Renal cortex interstitium (tissue), 11 donors: ENCODE measurements around the gene RYR3. TPM values are rescaled to one million over a fixed set of nuclear protein-coding genes. Genes with fewer than 3 reads are reported as not detected.
A peak's percentile ranks its signal among the peaks of the same experiment; 100 is the strongest.

Source experiments
- DNase-seq, 11 donors: peaks; one replicate each; pipeline ENCODE4 v3.0.0-alpha.2; 2013; ENCODE audit warnings: low read depth in 9 of 11, low spot score in 4 of 11; ENCODE audit errors: extremely low read depth in 1 of 11
- polyA plus RNA-seq, 3 donors: library from polyadenylated mRNA; unstranded; fragments of 120-200 nt; gene quantifications; one replicate each; pipeline ENCODE4 v1.2.1, GENCODE V29; 2013; ENCODE audit not compliant: insufficient read length in 3 of 3

RYR3 gene
- polyA plus RNA-seq, 3 donors, result 6.8 to 13.6 (median 12.5) TPM

DNA sequence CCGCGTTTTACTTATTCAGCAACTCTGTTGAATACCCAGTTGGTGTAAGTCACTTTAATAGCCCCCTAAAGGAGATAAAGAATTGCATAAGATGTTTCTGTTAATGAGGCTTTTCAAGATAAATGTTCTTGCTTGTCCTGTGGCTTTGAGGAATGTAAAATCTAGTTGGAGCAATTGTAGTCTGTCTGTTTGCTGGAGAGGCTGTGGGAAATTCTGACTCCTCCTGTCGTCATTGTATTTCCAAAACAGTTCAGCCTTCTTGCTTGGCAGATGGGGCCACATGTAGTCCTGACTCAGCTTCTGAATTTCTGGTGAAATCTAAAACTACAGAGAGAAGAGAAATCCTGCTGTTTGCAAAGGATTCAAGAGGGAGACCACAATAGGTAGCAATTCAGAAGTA is 114.4 kb downstream of the RYR3 start:
- no peak for DNase-seq

DNA sequence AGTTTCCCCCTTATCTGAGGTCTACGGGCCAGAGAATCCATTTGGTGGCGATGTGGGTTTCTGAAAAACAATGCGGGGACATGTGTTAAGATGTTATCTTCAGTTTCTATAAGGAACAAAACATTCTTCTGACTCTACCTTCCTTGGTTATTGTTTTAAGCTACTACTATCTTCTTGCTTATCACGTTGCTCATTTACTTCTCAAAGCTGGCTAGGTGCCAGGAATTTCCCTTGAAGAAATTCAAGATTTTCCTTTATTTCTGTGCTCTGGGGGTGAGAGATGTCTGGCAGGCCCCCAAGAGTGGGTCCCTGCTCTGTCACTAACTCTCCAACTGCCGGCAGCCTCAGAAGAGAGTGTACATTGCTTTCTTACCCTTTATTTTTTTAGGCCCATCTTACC is 119.8 kb downstream of the RYR3 start:
- no peak for DNase-seq

DNA sequence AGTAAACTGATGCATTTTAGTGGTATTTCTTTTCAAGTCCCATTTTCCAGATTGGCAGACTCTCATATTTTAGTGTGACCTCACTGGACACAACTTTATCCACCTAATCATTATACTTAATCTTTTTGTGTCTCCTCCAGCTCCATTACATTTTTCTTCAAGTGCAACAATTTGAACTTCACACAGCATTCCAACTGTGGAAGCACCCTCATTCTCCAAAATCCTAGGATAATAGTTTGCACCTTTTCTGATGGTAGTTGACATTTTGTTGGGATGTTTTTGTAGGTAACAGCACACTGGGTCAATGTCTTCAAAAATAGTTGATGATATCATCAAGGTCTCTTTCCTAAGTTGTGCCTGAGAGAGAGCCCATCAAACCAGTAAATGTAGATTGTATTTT is 123.1 kb downstream of the RYR3 start:
- DNase-seq, result no peak

DNA sequence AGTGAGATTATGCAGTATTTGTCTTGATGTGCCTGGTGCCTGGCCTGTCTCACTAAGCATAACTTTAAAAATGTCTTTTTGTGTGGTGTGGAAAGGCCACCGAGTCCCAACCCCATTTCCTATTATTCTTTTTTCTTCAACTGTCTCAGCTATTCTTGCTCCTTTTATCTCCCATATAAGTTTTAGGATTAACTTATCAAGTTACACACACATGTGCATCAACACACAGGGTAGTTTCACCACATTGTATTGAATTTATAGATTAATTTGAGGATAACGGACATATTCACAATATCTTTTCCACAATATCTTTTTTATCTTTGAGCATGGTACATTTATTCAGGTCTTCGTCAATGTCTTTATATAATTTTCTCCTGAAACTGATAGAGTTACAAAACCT is 127.6 kb downstream of the RYR3 start:
- no peak for DNase-seq

DNA sequence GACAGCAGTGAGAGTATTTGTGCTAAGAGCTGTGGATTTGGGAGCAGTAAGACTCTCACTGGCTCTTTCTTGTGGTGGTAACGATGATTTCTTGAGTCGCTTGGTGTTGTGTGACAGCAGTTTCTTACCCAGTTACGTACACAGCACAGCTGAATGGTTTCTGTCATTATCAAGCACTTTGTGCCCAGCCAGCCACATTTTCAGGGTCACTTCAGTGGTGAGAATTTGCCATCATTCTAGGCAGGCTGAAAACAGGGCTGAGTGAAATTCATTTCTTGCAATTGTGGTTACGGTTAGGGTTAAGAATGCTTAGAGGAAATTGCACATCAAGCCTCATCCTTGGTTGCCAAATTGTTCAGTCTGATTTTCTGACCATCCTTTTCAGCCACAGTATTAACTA is 130.1 kb downstream of the RYR3 start:
- no peak for DNase-seq

DNA sequence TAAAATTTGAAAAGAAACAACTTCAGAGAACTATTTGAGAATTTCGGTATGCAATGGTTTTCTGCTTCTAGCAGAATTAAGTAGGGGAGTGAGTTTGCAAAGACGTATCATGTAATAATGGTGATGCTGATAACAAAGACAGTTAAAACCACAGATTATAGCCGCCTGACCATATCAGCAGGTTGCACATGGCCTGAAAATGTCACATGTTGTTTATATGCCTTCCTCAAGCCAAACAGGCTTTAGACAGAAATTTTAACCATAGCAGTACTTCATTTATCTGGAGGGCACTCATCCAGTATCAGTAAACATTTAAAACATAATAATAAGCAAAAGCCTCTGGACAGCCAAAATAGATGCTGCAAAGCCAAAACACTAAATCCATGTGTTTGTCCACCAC is 131.7 kb downstream of the RYR3 start:
- DNase-seq, result no peak

DNA sequence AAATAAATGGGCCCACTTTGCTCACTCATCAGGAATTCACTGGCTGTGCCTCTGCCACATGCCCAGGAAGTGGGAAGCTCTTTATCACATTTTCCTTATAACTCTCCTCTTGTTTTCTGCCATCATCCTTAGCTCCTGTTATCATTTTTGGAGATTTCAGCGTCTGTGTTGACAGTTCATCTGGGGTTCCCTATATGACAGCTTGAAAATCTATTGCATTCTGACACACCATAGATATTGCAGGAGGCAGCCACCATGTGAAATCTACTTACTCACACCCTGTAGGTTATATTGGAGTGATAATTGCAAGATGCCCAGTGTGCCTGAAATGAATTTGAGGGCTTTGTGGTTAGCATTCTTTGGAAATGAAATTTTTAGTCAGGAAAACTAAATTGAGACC is 132.9 kb downstream of the RYR3 start:
- no peak for DNase-seq

DNA sequence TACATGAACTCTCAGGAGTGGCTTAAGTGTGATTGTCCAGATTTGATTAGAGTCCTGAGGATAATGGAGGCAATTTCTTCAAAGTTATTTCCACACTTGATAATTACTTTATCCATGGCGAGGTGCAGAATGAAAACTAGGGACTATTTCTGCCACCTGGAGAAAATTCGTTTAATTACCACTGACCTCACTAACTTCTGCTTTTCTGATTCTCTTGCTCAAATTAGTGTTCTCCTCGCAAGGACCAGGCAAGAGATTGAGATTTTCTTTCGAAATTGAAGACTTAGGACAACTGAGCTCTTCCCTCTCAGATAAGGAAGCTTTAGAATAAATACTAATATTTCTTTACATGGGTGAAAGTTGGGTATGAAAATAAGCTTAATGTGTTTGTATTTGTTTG is 135.2 kb downstream of the RYR3 start:
- DNase-seq, result no peak

DNA sequence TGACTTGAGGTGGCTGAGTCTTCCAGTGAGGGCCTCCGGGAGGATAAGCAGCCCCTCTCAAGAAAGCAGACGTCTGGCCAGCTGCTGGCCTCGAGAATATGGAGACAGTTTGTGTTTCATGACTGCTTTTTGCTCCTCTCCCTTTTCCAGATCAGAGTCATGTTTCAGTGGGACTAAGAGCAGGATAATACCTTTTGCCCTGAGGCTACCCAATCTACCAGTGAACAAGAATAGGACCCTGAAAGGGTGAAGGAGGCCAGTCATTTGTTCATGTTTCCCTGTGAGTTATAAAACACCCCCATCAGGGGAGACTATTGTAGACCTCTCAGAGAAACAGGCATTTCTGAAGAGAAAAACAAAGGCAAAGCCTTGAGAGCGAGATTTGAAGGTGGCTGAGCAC is 137.4 kb downstream of the RYR3 start:
- no peak for DNase-seq

DNA sequence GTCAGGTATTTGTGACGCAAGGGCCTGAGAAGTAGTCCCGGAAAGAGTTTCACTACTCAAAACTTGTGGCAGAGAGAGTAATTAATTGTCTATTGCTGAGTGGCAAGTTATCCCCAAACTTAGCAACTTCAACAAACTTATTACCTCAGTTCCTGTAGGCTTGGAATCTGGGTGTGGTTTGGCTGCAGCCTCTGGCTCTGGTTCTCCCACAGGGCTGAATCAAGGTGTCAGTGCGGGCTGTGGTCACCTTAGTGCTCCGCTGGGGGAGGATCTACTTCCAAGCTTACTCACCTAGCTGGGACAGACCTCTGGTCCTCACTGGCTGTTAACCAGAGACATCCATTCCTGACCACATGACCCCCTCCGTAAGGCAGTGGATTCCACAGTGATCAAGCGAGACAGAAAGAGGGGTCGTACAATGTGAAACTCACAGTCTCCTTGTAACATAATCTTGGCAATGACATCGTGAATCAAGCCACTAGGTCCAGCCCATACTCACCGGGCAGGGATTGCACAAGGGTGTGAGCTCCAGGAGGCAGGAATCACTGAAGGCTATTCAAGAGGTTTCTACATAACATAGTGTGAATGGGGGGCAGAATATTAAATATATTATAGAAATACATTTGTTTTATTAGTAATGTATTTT is 138.3 kb downstream of the RYR3 start:
- DNase-seq, result no peak

DNA sequence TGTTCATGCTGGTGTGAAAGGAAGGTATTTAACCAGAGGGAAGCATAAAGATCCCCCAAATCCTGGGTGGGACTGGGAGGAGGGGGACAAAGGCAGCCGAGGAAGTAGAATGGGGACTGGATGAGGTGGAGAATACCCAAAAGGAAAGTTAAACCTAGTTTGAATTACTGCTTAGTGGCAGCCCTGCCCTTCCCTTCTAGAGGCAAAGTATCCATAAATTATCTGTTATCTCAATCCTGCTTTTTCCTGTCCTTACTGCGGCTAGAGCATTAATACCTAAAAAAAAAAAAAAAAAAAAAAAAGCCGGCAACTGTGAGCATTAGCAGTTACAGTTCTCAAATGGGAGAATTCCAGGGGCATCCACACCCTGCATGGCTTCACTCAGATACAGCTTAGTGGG is 139.0 kb downstream of the RYR3 start:
- DNase-seq, result no peak

DNA sequence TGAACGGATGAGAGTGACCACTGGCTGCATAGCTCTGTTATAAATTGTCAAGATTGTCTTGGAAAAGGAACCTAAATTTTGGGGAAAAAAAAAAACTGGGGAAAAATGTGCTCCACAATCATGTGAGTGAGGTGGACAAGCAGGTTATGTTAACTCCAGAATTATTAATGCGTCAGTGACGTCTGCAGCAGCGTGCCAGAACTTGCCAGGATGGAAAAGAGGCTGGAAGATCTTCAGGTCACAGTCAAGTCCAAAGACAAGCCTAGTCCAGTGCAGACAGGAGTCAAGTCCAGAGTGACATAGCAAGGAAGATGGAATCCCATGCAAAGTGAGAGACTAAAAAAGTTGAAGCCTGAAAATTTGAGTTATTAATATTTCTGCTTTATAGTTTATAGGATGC is 140.6 kb downstream of the RYR3 start:
- DNase-seq, result no peak

DNA sequence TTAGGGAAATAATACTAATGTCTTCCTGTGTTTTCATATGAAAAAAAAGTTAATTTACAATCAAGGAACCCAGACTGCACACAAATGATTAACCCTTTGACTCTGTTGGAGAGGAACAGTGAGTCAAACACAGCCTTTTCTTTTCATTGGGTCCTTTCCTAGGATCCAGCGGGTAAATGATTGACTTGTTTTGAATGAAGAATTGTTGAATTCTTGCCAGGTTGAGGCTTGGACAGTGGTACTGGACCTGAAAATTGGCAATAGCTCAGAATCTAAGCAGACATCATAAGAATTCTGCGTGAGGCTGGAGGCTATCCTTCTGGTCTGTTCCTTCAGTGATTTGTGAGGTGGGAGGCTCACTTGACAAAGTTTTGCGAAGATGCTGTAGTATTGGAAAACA is 143.0 kb downstream of the RYR3 start:
- peak in 4 of 11 donors; percentile 24 to 72 (median 32) for DNase-seq

DNA sequence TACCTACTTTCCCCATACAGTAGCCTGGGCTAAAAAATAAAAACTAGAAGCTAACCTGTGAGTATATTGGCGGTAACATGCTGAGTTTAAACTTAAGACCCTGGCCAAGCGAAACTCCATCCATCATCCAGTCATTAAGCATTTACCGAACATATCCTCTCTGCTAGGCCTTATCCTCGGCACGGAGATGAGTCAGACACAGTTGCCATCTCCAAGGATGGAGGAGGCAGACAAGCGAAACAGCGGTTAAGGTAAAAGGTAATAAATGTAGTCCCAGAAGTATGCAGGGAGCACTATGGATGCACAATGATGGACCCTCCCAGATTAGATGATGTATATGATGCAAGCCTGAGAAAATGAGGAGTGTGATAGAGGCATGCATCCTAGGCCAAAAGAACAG is 143.6 kb downstream of the RYR3 start:
- no peak for DNase-seq

DNA sequence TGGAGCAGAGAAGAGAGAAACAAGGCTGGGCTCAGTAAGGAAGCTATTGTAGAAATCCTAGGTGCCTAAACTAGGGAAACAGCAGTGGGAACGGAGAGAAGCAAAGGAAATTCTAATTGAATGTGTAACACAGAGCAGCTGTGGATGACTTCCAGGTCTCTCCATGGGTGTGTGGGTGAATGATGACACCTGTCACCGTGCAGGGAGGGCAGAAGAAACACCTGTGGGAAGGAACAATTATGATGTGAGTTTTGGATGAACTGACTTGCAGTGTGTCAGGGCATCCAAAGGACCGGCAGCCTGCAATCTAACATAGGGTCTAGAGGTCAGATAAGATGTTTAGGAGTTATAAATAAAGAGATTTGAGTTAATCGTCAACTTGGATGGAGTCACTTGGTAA is 144.2 kb downstream of the RYR3 start:
- DNase-seq, result no peak

DNA sequence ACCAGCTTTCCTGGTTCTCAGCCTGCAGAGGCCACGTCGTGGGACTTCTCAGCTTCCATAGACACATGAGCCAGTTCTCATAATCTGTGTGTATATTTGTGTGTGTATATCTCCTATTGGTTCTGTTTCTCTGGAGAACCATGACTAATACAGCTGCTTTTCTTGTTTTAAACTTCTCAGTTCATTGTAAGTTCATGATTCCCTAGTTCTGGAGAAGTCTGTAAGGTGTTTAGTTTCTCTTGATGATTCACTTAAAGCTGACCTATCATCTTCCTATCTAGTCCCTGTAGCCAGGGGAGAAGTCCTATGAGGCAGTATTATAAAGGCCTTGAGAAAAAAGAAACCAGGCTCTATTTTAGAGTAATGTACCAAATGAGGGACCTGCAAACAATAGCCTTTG is 147.7 kb downstream of the RYR3 start:
- DNase-seq, result no peak

DNA sequence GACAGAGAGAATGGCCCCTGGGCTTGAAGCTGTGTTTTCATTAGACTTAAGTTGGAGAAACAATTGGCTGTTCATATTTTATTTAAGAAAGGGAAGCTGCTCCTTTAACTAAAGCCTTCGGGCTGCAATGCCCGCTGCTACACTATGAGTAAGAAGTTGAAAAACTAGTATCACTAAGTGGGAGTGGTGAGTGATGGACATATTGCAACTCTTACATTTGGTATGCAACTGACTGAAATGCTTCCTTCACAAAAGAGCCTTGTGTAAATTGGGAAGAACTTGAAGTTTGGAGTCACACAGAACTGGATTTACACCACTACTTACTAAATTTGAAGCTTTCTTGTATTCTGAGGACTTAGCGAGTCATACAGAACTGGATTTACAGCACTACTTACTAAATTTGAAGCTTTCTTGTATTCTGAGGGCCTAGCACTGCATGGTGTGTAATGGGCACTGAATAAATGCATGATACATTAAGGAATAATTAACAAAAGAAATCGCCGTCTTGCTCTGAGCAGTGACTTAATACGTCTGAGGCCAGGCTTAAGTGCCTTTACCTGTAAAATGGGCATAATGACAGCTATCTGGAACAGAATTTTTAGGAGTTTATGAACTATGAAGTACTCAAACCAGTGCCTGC is 149.5 kb downstream of the RYR3 start:
- no peak for DNase-seq

DNA sequence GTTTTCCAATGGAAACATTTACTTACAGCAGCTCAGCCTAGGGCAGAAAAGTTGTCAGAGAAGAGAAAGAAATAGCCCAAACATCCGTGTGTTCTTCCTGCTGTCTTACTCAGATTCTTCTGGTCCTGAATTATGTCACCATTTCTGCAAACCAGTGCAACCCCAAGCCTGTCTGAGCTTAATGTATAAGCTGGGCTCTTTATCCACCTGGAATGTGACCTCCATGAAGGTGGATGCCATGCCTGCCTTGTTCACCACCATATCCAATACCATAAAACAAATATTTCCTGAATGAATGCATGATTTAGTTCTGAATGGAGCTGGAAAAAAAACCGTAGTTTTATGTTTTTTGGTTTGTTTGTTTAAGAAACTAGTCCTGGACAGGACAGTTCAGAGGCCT is 150.9 kb downstream of the RYR3 start:
- no peak for DNase-seq

DNA sequence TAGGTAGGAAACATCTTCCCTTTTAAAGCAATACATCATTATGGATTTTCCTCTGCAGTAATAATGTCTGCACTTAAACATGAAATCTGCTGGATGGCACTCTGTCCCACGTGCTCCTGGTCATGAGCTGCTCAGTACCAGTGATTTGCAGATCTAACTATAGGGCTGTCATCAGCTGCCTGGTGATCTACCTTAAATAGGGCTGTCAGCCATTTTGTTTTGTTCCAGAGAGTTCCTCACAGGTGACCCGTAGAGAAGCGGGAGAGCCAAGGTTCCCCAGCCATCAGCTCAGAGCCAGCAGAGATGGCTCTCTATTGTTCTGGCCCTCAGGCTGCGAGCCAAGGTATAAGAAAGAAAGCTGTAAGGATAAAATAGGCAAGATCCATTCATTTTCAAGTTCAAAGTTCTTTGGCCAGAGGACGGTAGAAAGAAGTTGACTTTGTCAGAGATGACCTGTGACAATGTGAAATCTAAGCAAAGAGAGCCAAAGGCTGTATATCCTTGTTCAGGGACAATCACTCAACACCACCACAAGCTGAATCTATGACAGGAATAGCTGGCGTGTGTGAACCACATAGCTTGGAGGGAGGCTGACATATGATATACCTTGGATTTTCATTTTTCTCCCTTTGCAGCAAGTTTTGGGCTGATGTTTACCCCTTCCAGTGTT is 156.5 kb downstream of the RYR3 start:
- no peak for DNase-seq

DNA sequence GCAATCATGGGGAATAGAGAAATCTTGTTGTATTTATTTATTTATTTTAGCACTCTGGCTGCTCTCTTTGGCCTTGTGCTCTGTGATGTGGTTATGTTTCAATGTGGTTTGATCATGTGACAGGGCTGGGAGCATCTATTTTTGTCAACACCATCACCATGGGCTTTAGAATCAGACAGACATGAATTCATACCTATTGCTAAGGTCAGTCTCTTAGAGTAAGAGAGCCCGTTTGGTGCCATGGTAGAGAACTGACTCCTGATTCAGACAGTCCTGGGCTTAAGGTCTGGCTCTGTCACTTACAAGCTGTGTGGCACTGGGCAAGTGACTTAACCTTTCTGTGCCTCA is 157.0 kb downstream of the RYR3 start:
- DNase-seq, result no peak

DNA sequence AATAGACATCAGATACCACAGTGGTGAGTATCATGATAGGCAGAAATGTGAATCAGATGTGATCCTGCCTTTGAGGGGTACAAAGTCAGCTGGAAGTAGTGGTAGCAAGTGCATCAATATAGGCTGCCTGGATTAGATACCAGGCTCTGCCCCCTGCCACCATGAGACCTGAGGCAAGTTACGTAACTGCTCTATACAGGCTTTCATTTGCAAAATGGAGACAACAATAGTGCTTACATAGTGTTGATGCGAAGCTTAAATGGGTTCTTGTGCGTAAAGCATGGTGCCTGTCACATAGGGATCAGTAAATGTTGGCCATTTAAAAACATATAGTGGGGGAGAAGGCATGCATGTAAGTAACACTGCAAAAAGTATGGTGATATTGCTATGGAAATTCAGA is 158.0 kb downstream of the RYR3 start:
- no peak for DNase-seq
